Osteocyte (in vitro differentiated cells): Measurements from ENCODE around the gene GPC5. TPM values are rescaled to one million over a fixed set of nuclear protein-coding genes. Genes with fewer than 3 reads are reported as not detected.
"Not testable (repeated sequence)": the region's sequence is repeated elsewhere in the genome, so short reads cannot be mapped to it uniquely, and the experiment has no call there.

Experiments used
- DNase-seq: peaks from one replicate; pipeline ENCODE4 v3.0.0; 2021; ENCODE audit warnings: mixed read lengths; ENCODE audit not compliant: unreplicated experiment; ENCODE audit errors: extremely low spot score
- H3K27ac Mint-ChIP-seq: one replicate; pipeline ENCODE4 v1.8.0; 2021; ENCODE audit warnings: mild to moderate bottlenecking, mixed read lengths; ENCODE audit not compliant: unreplicated experiment
- H3K27me3 Mint-ChIP-seq: one replicate; pipeline ENCODE4 v1.8.0; 2021; ENCODE audit warnings: mixed read lengths; ENCODE audit not compliant: unreplicated experiment
- H3K36me3 Mint-ChIP-seq: one replicate; pipeline ENCODE4 v1.8.0; 2021; ENCODE audit warnings: mixed read lengths; ENCODE audit not compliant: unreplicated experiment
- H3K4me1 Mint-ChIP-seq: one replicate; pipeline ENCODE4 v1.8.0; 2021; ENCODE audit warnings: mixed read lengths; ENCODE audit not compliant: unreplicated experiment
- H3K4me3 Mint-ChIP-seq: one replicate; pipeline ENCODE4 v1.8.0; 2021; ENCODE audit warnings: mild to moderate bottlenecking, moderate library complexity, mixed read lengths; ENCODE audit not compliant: unreplicated experiment
- H3K9me3 Mint-ChIP-seq: one replicate; pipeline ENCODE4 v1.8.0; 2021; ENCODE audit warnings: mixed read lengths; ENCODE audit not compliant: unreplicated experiment
- CTCF ChIP-seq: fragments of 200-600 bp; sonication (generic); IDR thresholded peaks from 2 replicates; pipeline ENCODE4 v1.5.0; 2021; ENCODE audit warnings: antibody characterized with exemption, mild to moderate bottlenecking, moderate library complexity
- total RNA-seq: library from RNA; stranded (reverse); gene quantifications from 2 replicates; pipeline ENCODE4 v1.2.1, GENCODE V29; 2021

Gene GPC5
- total RNA-seq, 1 donor from 2014 or later = 12.9 TPM

- H3K36me3 Mint-ChIP-seq = no peaks in the 10 kb centered on the region
- no peak for TF ChIP-seq CTCF
These were observed 269.1 kb downstream of the GPC5 start for GRCh38 chr13:91667486-91667885.

GRCh38 chr13:91668866-91669495 lies 270.6 kb downstream of the GPC5 start:
- TF ChIP-seq CTCF = no peak
- Mint-ChIP-seq H3K4me3 (no peak overlapping the region), H3K9me3 (no peaks in the 10 kb centered on the region), H3K27ac (no peak overlapping the region), H3K36me3 (no peaks in the 10 kb centered on the region), H3K4me1 (peaks cover 7% of the 10 kb centered on the region), H3K27me3 (no peaks in the 10 kb centered on the region)
- no peak for DNase-seq

More at GRCh38 chr13:91667486-91667885, 269.1 kb downstream of the GPC5 start:
- Mint-ChIP-seq H3K9me3 (no peaks in the 10 kb centered on the region), H3K27me3 (no peaks in the 10 kb centered on the region), H3K4me1 (peaks cover 7% of the 10 kb centered on the region), H3K27ac (no peak overlapping the region), H3K4me3 (no peak overlapping the region)
- no peak for DNase-seq

DNA sequence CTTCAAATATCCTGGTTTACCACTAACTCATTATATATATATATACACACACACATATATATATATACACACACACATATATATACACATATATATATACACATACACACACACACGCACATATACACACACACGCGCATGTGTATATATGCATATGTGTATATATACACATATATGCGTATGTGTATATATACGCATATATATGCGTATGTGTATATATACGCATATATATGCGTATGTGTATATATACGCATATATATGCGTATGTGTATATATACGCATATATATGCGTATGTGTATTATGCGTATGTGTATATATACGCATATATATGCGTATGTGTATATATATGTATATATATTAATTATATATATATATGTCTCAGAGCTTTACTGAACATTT lies 275.9 kb downstream of the GPC5 start:
- not testable (repeated sequence) for H3K4me1 Mint-ChIP-seq, H3K4me3 Mint-ChIP-seq, H3K27me3 Mint-ChIP-seq, DNase-seq, H3K36me3 Mint-ChIP-seq, H3K27ac Mint-ChIP-seq, H3K9me3 Mint-ChIP-seq

DNA sequence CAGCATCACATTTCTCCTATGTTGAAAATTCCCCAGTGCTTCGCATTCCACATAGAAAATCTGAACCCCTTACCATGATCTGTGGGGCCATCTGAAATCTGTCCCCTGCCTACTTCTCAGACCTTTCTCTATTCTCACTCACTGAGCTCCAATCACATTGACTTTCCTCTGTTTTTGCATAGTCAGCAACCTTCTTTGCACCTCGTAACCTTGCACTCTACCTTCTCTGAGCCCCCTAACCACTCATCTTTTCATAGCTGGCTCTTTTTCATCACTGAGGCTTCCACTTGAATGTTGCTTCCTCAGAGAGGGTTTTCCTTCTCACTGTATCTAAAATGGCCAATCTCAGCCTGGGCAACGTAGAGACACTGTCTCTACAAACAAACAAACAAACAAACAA lies 286.3 kb downstream of the GPC5 start:
- no peak for DNase-seq
- Mint-ChIP-seq H3K36me3 (no peaks in the 10 kb centered on the region), H3K27ac (no peak overlapping the region), H3K4me3 (no peak overlapping the region), H3K27me3 (peaks cover 9% of the 10 kb centered on the region), H3K9me3 (no peaks in the 10 kb centered on the region), H3K4me1 (no peaks in the 10 kb centered on the region)
- no peak for TF ChIP-seq CTCF

- Mint-ChIP-seq H3K4me3 (no peak overlapping the region), H3K9me3 (no peaks in the 10 kb centered on the region), H3K4me1 (no peaks in the 10 kb centered on the region), H3K27ac (no peak overlapping the region), H3K36me3 (no peaks in the 10 kb centered on the region), H3K27me3 (peaks cover 5% of the 10 kb centered on the region)
- no peak for DNase-seq
- no peak for TF ChIP-seq CTCF
These were observed 292.5 kb downstream of the GPC5 start for GRCh38 chr13:91690944-91691343.

DNA sequence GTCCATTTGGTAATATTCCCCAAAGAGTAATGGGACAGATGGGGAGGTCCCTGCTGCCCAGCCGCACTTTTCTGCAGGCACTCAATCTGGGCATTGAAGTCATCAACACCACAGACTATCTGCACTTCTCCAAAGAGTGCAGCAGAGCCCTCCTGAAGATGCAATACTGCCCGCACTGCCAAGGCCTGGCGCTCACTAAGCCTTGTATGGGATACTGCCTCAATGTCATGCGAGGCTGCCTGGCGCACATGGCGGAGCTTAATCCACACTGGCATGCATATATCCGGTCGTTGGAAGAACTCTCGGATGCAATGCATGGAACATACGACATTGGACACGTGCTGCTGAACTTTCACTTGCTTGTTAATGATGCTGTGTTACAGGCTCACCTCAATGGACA lies 295.0 kb downstream of the GPC5 start:
- Mint-ChIP-seq H3K9me3 (no peaks in the 10 kb centered on the region), H3K4me1 (no peaks in the 10 kb centered on the region), H3K27ac (no peak overlapping the region), H3K36me3 (no peaks in the 10 kb centered on the region), H3K4me3 (no peak overlapping the region), H3K27me3 (no peaks in the 10 kb centered on the region)
- no peak for TF ChIP-seq CTCF
- DNase-seq = no peak
